ENCODE measurements around the gene DVL1. TPM values are rescaled to one million over a fixed set of nuclear protein-coding genes. Genes with fewer than 3 reads are reported as not detected.

DVL1 gene
- total and polyA plus RNA-seq, 10 of the 15 experiments (the other 5 are each of a cell fraction or from before 2014, with no cell fraction given) = 0.10 to 31.1 (median 4.6) TPM

GRCh38 chr1:1381294-1381693, 32.1 kb upstream of the DVL1 start:
- WGBS (ENCODE audit: insufficient coverage, insufficient replicate concordance, low lambda C conversion rate, missing lambda C conversion rate) = 57% methylated on average over 6 of the region's 8 CpGs

More at GRCh38 chr1:1381294-1381693, 32.1 kb upstream of the DVL1 start:
- POLR2A ChIA-PET = interaction anchor here (1.0 kb wide), 1 partner anchor 19 kb away, joined by 3 read pairs; no protein-coding TSS in a partner anchor
- no peak for DNase-seq (ENCODE audit: low read depth, low spot score)
- in situ Hi-C loops (cut with MboI) = no loop called here
- Histone ChIP-seq H3K36me3 (ENCODE audit: control insufficient read depth in 2 of 2, insufficient read depth in 2 of 2, low read length in 1 of 2) (peaks cover 7 to 16% of the 10 kb centered on the region in 2 experiments), H3K27ac (ENCODE audit: control insufficient read depth, insufficient read depth) (no peak overlapping the region), H3K4me1 (ENCODE audit: control insufficient read depth, insufficient read depth, low read length) (no peaks in the 10 kb centered on the region), H3K27me3 (replicated peaks in 1 of 2; ENCODE audit: control insufficient read depth in 2 of 2, insufficient read depth in 2 of 2, low read length in 1 of 2) (no peaks in the 10 kb centered on the region), H3K4me3 (no peak overlapping the region), H3K4me2 (ENCODE audit: control insufficient read depth, insufficient read depth) (no peak overlapping the region), H3K79me2 (ENCODE audit: control insufficient read depth, insufficient read depth, low read length) (peaks cover 2% of the 10 kb centered on the region; the same call in 1 of the 2 replicates), H4K20me1 (ENCODE audit: control insufficient read depth, insufficient read depth) (no peaks in the 10 kb centered on the region), H3K9me3 (replicated peaks; ENCODE audit: control insufficient read depth, insufficient read depth, low read length) (no peaks in the 10 kb centered on the region), H2AFZ (ENCODE audit: control insufficient read depth, low read depth, low read length) (no peak overlapping the region), H3K9ac (ENCODE audit: control insufficient read depth, insufficient read depth, low read length) (no peak overlapping the region)
- RAD21 ChIA-PET (ENCODE audit: unreplicated experiment) = no interaction called here
- intact Hi-C loops (cut with micrococcal nuclease; ENCODE audit: unreplicated experiment) = no loop called here
- BruUV-seq (replicated peaks) = no TSS peak
- ATAC-seq = no peak
- SMC1A ChIA-PET (ENCODE audit: uncharacterized antibody, unreplicated experiment) = no interaction called here
- no peak for FAIRE-seq
- CTCF ChIA-PET = no interaction called here
- TF ChIP-seq MAX (IDR thresholded peaks at IDR 0.05; ENCODE audit: low read depth, low read length) (no peak), CEBPZ (IDR thresholded peaks at IDR 0.05; ENCODE audit: low read depth, low read length) (no peak)
